ENCODE results near the gene GSKIP. TPM values are rescaled to one million over a fixed set of nuclear protein-coding genes. Genes with fewer than 3 reads are reported as not detected.
A peak's percentile ranks its signal among the peaks of the same experiment; 100 is the strongest.

The GSKIP gene
- total RNA-seq, 1 donor from 2014 or later = 17.5 TPM

DNA sequence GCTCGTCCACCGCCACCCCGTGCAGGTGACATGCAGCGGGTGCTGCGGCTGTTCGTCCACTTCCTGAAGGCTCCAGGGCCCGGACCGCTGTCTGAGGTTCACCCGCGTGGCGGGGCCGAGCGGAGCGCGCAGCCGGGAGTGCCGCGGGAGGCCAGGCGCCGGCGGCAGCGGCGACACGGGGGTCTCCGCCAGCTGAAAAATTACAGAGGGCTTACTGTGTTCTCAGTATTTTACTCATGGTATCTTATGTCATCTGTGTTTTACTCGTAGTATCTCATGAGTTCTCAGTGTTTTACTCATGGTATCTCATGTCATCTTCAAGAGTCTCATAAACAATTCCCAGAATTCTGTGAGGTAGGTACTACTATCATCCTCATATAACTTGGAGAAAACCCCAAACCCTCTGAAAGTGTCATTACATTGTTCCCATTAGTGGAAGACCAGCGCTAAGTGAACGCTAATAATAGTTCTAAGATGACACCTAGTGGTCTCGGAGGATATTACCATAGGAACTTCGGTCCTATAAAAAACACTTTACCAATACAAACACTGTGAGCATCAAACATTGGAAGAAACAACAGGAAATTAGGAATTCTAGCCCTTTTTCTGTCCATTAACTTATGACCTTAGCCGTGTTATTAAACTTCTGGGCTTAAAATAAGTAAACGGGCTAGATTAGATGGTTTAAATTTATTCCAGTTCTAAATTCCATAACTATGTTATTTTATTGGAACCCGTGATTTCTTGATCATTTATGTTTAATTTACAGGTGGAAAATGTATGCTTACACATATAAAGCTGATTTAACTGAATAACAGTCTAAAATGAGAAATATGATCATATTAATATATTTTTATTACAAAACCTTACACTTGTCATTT lies 61.0 kb downstream of the GSKIP start:
- intact Hi-C loops (cut with DNase I) = loop anchor here (1.0 to 10.0 kb wide), 2 partner anchors 127 to 320 kb away; no protein-coding TSS in a partner anchor
- no peak for DNase-seq (ENCODE audit: low spot score in 2 of 2)
- H3K4me1 ChIP-seq = peaks cover 0 to 2% of the 10 kb centered on the region in 2 donors
- no peaks in the 10 kb centered on the region for H3K36me3 ChIP-seq
- H3K27ac ChIP-seq = no peak overlapping the region
- no peaks in the 10 kb centered on the region for H3K9me3 ChIP-seq
- H3K27me3 ChIP-seq = no peaks in the 10 kb centered on the region
- peak overlapping the region; percentile 43 to 59 for H3K4me3 ChIP-seq
- TF ChIP-seq, protein P1, sequence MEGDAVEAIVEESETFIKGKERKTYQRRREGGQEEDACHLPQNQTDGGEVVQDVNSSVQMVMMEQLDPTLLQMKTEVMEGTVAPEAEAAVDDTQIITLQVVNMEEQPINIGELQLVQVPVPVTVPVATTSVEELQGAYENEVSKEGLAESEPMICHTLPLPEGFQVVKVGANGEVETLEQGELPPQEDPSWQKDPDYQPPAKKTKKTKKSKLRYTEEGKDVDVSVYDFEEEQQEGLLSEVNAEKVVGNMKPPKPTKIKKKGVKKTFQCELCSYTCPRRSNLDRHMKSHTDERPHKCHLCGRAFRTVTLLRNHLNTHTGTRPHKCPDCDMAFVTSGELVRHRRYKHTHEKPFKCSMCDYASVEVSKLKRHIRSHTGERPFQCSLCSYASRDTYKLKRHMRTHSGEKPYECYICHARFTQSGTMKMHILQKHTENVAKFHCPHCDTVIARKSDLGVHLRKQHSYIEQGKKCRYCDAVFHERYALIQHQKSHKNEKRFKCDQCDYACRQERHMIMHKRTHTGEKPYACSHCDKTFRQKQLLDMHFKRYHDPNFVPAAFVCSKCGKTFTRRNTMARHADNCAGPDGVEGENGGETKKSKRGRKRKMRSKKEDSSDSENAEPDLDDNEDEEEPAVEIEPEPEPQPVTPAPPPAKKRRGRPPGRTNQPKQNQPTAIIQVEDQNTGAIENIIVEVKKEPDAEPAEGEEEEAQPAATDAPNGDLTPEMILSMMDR (IDR thresholded peaks at IDR 0.05) = peak; percentile 67 to 78 (median 77)

DNA sequence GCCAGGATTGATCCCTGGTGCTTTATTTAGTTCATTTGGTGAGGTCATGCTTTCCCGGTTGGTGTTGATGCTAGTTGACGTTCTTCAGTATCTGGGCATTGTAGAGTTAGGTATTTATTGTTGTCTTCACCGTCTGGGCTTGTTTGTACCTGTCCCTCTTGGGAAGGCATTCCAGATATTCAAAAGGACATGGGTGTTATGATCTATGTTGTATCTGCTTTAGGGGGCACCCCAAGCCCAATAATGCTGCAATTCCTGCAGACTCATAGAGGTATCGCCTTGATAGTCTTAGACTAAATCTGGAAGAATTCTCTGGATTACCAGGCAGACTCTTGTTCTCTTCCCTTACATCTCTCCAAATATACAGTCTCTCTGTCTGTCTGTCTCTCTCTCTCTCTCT lies 70.7 kb downstream of the GSKIP start:
- no peaks in the 10 kb centered on the region for H3K27me3 ChIP-seq
- no peaks in the 10 kb centered on the region for H3K9me3 ChIP-seq
- H3K4me3 ChIP-seq = no peak overlapping the region
- H3K4me1 ChIP-seq = no peaks in the 10 kb centered on the region
- DNase-seq (ENCODE audit: low spot score in 2 of 2) = no peak
- no peaks in the 10 kb centered on the region for H3K36me3 ChIP-seq
- intact Hi-C loops (cut with DNase I) = no loop called here
- TF ChIP-seq, protein P1 (IDR thresholded peaks at IDR 0.05) = no peak
- no peak overlapping the region for H3K27ac ChIP-seq

Other genes with a start within 250 kb of the GSKIP start
- 7.9 TPM for gene BDKRB2, start 158.7 kb upstream of the GSKIP start, total RNA-seq
- gene BDKRB1, start 107.3 kb upstream of the GSKIP start, total RNA-seq = not detected
- 15.8 TPM for gene ATG2B, start 185 bp upstream of the GSKIP start, total RNA-seq
- not detected for gene AK7, start 28.6 kb downstream of the GSKIP start, total RNA-seq
- gene PAPOLA, start 138.9 kb downstream of the GSKIP start, total RNA-seq = 64.2 TPM